Ascending aorta (tissue), 2 donors: ENCODE measurements around the gene FOXL3. TPM values are rescaled to one million over a fixed set of nuclear protein-coding genes. Genes with fewer than 3 reads are reported as not detected.
A peak's percentile ranks its signal among the peaks of the same experiment; 100 is the strongest.
"Not testable (repeated sequence)": the region's sequence is repeated elsewhere in the genome, so short reads cannot be mapped to it uniquely, and the experiment has no call there.

ENCODE experiments used
- DNase-seq, 2 donors: peaks; one replicate each; pipeline ENCODE4 v3.0.0-alpha.2; 2019; ENCODE audit warnings: low spot score in 2 of 2
- H3K27ac ChIP-seq, 2 donors: fragments of 200-600 bp; sonication (generic); one replicate each; pipeline ENCODE4 v1.5.1; 2016 to 2017; ENCODE audit warnings: mild to moderate bottlenecking in 1 of 2
- H3K27me3 ChIP-seq: fragments of 200-600 bp; sonication (generic); one replicate; pipeline ENCODE4 v1.5.1; 2017
- H3K36me3 ChIP-seq, 2 donors: fragments of 200-600 bp; sonication (generic); one replicate each; pipeline ENCODE4 v1.5.1; 2016
- H3K4me1 ChIP-seq, 2 donors: fragments of 200-600 bp; sonication (generic); one replicate each; pipeline ENCODE4 v1.5.1; 2016 to 2017; ENCODE audit warnings: mild to moderate bottlenecking in 1 of 2
- H3K4me3 ChIP-seq, 2 donors: fragments of 200-600 bp; sonication (generic); one replicate each; pipeline ENCODE4 v1.5.1; 2016 to 2017; ENCODE audit warnings: mild to moderate bottlenecking in 1 of 2
- H3K9me3 ChIP-seq, 2 donors: fragments of 200-600 bp; sonication (generic); one replicate each; pipeline ENCODE4 v1.5.1; 2016
- CTCF ChIP-seq, 3 experiments: fragments of 200-600 bp in 2 of 3; fragments of 450-650 bp in 1 of 3; sonication (generic) in 2 of 3; IDR thresholded peaks; one replicate each; pipeline ENCODE4 v1.5.1; 2016 to 2019; ENCODE audit warnings: antibody characterized with exemption in 3 of 3, mild to moderate bottlenecking in 1 of 3, moderate library complexity in 1 of 3
- intact Hi-C: fragments of 100-400 bp; cut with DNase I; formaldehyde crosslinking; loops from one replicate; pipeline ENCODE4 v1.15.1; 2023
- total RNA-seq: library from RNA; depleted of rRNA; stranded (reverse); fragments of >200 nt; gene quantifications from one replicate; pipeline ENCODE4 v1.1.0, GENCODE V29; 2016

Gene FOXL3
- total RNA-seq, 1 donor from 2014 or later: not detected

DNA sequence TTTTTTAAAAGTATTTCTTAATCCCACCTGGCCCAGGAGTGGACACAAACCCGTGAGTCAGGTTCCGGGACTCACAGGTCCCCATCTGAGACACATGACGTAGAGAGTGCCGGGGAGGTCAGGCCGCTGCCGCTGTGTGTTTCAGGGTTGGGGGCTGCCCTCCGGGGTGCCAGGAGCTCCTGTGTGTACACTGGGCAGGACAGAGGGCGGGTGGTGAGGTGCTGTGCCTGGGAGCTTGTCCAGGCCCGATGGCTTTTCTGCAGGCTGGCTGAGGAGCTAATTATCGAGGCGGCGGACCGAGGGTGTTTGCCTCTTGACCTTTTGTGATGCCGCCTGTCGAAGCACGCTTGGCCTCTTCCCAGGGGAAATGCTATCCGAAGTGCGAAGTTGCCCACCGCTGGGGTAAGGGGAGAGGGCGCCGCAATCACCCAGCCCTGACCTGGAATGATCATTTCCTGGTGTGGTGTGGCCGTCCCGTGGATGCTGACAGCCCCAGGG is 42.1 kb downstream of the FOXL3 start:
- intact Hi-C loops: loop anchor here (2.0 to 5.0 kb wide), 2 partner anchors 180 to 273 kb away; no protein-coding TSS in a partner anchor
- Histone ChIP-seq H3K36me3 (no peaks in the 10 kb centered on the region), H3K27ac (no peak overlapping the region), H3K4me1 (peaks cover 10 to 13% of the 10 kb centered on the region in 2 donors), H3K9me3 (no peaks in the 10 kb centered on the region), H3K27me3 (no peaks in the 10 kb centered on the region), H3K4me3 (no peak overlapping the region)
- no peak for TF ChIP-seq CTCF (IDR thresholded peaks at IDR 0.05)
- DNase-seq: no peak

- Histone ChIP-seq H3K27ac (peak overlapping the region; percentile 15 to 40), H3K9me3 (no peaks in the 10 kb centered on the region), H3K36me3 (no peaks in the 10 kb centered on the region), H3K27me3 (no peaks in the 10 kb centered on the region), H3K4me3 (peak overlapping the region; percentile 45 to 64), H3K4me1 (peaks cover 10 to 13% of the 10 kb centered on the region in 2 donors)
- peak; percentile 80 to 96 (median 93) for TF ChIP-seq CTCF (IDR thresholded peaks at IDR 0.05)
- peak in 1 of 2 donors; percentile 85 for DNase-seq
- intact Hi-C loops: loop anchor here (2.0 to 5.0 kb wide), 2 partner anchors 179 to 272 kb away; no protein-coding TSS in a partner anchor
Measured at GRCh38 chr7:332646-333392, 42.8 kb downstream of the FOXL3 start.

GRCh38 chr7:333393-333764 is 43.4 kb downstream of the FOXL3 start:
- H3K27ac ChIP-seq: peak overlapping the region; percentile 15 to 40
- DNase-seq: no peak
- H3K36me3 ChIP-seq: no peaks in the 10 kb centered on the region
- H3K9me3 ChIP-seq: no peaks in the 10 kb centered on the region
- intact Hi-C loops: loop anchor here (2.0 to 5.0 kb wide), 2 partner anchors 179 to 271 kb away; no protein-coding TSS in a partner anchor
- H3K27me3 ChIP-seq: no peaks in the 10 kb centered on the region
- H3K4me3 ChIP-seq: peak overlapping the region; percentile 45 to 64
- TF ChIP-seq CTCF (IDR thresholded peaks at IDR 0.05): no peak
- H3K4me1 ChIP-seq: peaks cover 10 to 13% of the 10 kb centered on the region in 2 donors

DNA sequence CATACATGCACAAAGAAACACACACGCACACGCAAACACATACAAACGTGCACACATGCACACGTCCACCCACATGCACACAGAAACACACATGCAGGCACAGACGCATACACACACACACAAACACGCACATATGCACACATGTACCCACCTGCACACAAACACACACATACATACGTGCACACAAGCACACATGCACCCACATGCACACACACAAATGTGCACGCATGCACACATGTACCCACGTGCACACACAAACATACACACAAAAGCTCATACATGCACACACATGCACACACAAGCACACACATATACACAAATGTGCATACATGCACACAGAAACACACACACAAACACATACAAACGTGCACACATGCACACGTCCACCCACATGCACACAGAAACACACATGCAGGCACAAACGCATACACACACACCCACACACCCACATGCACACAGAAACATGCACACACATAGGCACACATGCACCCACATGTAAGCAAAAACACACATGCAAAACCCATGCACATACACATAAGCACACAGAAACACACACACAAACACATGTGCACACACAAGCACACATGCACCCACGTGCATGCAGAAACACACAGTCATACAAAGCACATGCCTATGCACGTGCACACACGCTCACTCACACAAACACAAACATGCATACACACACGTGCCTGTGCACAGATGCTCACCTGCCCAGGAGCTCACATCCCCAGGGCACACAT is 44.8 kb downstream of the FOXL3 start:
- Histone ChIP-seq H3K36me3 (no peaks in the 10 kb centered on the region), H3K9me3 (no peaks in the 10 kb centered on the region), H3K27me3 (no peaks in the 10 kb centered on the region), H3K4me3 (no peak overlapping the region), H3K27ac (no peak overlapping the region), H3K4me1 (peaks cover 10 to 13% of the 10 kb centered on the region in 2 donors)
- DNase-seq: no peak
- TF ChIP-seq CTCF (IDR thresholded peaks at IDR 0.05): no peak
- intact Hi-C loops: loop anchor here (5.0 kb wide), 1 partner anchor 178 kb away; no protein-coding TSS in a partner anchor

- Histone ChIP-seq H3K27ac (no peak overlapping the region), H3K9me3 (no peaks in the 10 kb centered on the region), H3K4me3 (no peak overlapping the region), H3K36me3 (no peaks in the 10 kb centered on the region), H3K27me3 (no peaks in the 10 kb centered on the region), H3K4me1 (peaks cover 10 to 13% of the 10 kb centered on the region in 2 donors)
- DNase-seq: no peak
- TF ChIP-seq CTCF (IDR thresholded peaks at IDR 0.05): no peak
- intact Hi-C loops: no loop called here
Measured at GRCh38 chr7:335358-336148, 45.6 kb downstream of the FOXL3 start.

GRCh38 chr7:336149-336533 is 46.2 kb downstream of the FOXL3 start:
- H3K27me3 ChIP-seq: not testable (repeated sequence)

More at GRCh38 chr7:336149-336533, 46.2 kb downstream of the FOXL3 start:
- H3K36me3 ChIP-seq, DNase-seq, H3K4me3 ChIP-seq, H3K9me3 ChIP-seq, intact Hi-C loops, H3K27ac ChIP-seq: not testable (repeated sequence)
- peaks cover 10 to 13% of the 10 kb centered on the region in 2 donors for H3K4me1 ChIP-seq
